Stomach (tissue), 9 donors: ENCODE measurements around the gene MEF2A. TPM values are rescaled to one million over a fixed set of nuclear protein-coding genes. Genes with fewer than 3 reads are reported as not detected.

Experiments
- DNase-seq, 2 donors: peaks; one replicate each; pipeline versions ENCODE4 v3.0.0 to v3.0.0-alpha.2; 2013 to 2019
- H3K27ac ChIP-seq, 5 donors: fragments of 200-600 bp in 4 of 5; sonication (generic) in 4 of 5; one replicate each; pipeline ENCODE4 v1.5.1; 2013 to 2019; ENCODE audit warnings: mild to moderate bottlenecking in 1 of 5, moderate library complexity in 1 of 5
- H3K27me3 ChIP-seq, 3 donors: fragments of 200-600 bp; sonication (generic); one replicate each; pipeline ENCODE4 v1.5.1; 2017 to 2019; ENCODE audit warnings: mixed run types in 1 of 3
- H3K36me3 ChIP-seq, 4 donors: fragments of 200-600 bp; sonication (generic); 1 replicate in 3 of 4; 2 replicates in 1 of 4; pipeline ENCODE4 v1.5.1; 2016 to 2019
- H3K4me1 ChIP-seq, 4 donors: fragments of 200-600 bp; sonication (generic); one replicate each; pipeline ENCODE4 v1.5.1; 2016 to 2019
- H3K4me3 ChIP-seq, 4 donors: fragments of 200-600 bp; sonication (generic) in 3 of 4; one replicate each; pipeline ENCODE4 v1.5.1; 2016 to 2019; ENCODE audit warnings: mild to moderate bottlenecking in 1 of 4
- H3K9me3 ChIP-seq, 4 donors: fragments of 200-600 bp; sonication (generic); one replicate each; pipeline ENCODE4 v1.5.1; 2016 to 2019
- EP300 ChIP-seq: sonication (generic); formaldehyde crosslinking; IDR thresholded peaks from one replicate; pipeline ENCODE4 v1.6.1; 2017; ENCODE audit warnings: antibody characterized with exemption
- POLR2A ChIP-seq, 4 donors: fragments of 450-650 bp; IDR thresholded peaks; one replicate each; pipeline ENCODE4 v1.6.1; 2016; ENCODE audit warnings: antibody characterized with exemption in 4 of 4, control low read depth in 2 of 4, mild to moderate bottlenecking in 1 of 4, moderate library complexity in 1 of 4
- POLR2AphosphoS5 ChIP-seq, 3 donors: sonication (generic); formaldehyde crosslinking; IDR thresholded peaks; one replicate each; pipeline ENCODE4 v1.6.1; 2016; ENCODE audit warnings: antibody characterized with exemption in 3 of 3
- WGBS, 5 donors: extraction: QIAGEN DNeasy Blood & Tissue Kit in 3 of 5; methylation state at CpG; one replicate each; pipeline versions ENCODE4 v1.1.5 to v1.1.7; 2013 to 2018; 5-methylcytosine and 5-hydroxymethylcytosine counted together
- intact Hi-C: fragments of 100-400 bp; cut with DNase I; formaldehyde crosslinking; loops from one replicate; pipeline ENCODE4 v1.15.1; 2023; ENCODE audit warnings: low total_unique reads
- polyA plus RNA-seq, 3 donors: library from polyadenylated mRNA; stranded (reverse); fragments of 200-250 nt; gene quantifications; one replicate each; pipeline ENCODE4 v1.2.3, GENCODE V29; 2013
- total RNA-seq, 5 donors: library from RNA; depleted of rRNA; stranded (reverse); fragments of >200 nt; gene quantifications; one replicate each; pipeline versions ENCODE4 v1.1.0 to v1.2.3, GENCODE V29; 2014 to 2016
- TF ChIP-seq, protein P1 (sequence below), 7 experiments: fragments of 450-650 bp in 4 of 7; fragments of 200-600 bp in 3 of 7; sonication (generic) in 3 of 7; IDR thresholded peaks; one replicate each; pipeline ENCODE4 v1.5.1; 2016 to 2019; ENCODE audit warnings: antibody characterized with exemption in 7 of 7, control low read depth in 2 of 7, mild to moderate bottlenecking in 1 of 7
- donor health status: healthy with polysubstance abuse.
- donor health status: Bipolar disorder and iron deficiency.
- donor health status: healthy.

The MEF2A gene
- total and polyA plus RNA-seq, 8 donors = 11.0 to 85.2 (median 26.7) TPM

DNA sequence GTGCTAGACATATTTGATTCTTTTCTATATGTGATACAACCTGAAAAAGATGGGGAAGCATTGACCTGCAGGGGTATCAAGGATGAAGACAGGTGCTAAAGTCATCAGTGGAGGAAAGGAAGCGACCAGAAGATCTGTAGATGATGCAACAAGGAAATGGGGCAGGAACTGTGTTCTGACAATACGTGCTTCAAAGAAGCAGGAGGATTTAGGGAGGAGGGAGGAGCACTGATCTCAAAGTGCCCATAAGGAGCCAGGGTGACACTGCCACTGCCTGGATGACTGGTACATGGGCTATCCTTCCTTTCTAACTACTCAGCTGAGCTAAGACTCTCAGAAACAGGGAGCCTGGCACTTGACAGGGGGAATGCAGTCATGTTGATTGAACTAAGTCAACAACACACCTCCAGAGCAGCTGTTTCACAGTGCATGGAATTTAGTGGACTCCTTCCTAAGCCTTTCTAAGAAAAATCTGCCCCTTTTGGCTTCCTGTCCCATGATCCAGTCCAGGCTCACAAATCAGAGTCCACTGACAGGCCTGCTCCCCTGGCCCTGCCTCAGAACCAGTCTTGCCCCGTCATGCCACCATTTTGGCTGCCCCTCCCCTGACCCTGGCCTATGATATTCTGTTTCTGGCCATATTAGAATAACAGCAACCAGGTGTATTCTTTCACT is 155.5 kb downstream of the MEF2A start:
- H3K36me3 ChIP-seq = peaks cover 0 to 4% (median 4%) of the 10 kb centered on the region in 4 donors
- TF ChIP-seq, protein P1, sequence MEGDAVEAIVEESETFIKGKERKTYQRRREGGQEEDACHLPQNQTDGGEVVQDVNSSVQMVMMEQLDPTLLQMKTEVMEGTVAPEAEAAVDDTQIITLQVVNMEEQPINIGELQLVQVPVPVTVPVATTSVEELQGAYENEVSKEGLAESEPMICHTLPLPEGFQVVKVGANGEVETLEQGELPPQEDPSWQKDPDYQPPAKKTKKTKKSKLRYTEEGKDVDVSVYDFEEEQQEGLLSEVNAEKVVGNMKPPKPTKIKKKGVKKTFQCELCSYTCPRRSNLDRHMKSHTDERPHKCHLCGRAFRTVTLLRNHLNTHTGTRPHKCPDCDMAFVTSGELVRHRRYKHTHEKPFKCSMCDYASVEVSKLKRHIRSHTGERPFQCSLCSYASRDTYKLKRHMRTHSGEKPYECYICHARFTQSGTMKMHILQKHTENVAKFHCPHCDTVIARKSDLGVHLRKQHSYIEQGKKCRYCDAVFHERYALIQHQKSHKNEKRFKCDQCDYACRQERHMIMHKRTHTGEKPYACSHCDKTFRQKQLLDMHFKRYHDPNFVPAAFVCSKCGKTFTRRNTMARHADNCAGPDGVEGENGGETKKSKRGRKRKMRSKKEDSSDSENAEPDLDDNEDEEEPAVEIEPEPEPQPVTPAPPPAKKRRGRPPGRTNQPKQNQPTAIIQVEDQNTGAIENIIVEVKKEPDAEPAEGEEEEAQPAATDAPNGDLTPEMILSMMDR (IDR thresholded peaks at IDR 0.05) = no peak
- TF ChIP-seq POLR2A (IDR thresholded peaks at IDR 0.05) = no peak
- no peak for TF ChIP-seq POLR2AphosphoS5 (IDR thresholded peaks at IDR 0.05)
- TF ChIP-seq EP300 = no peak
- no peak overlapping the region for H3K4me3 ChIP-seq
- peak in 1 of 2 donors; percentile 62 for DNase-seq
- no peaks in the 10 kb centered on the region for H3K9me3 ChIP-seq
- peaks cover 5 to 41% (median 24%) of the 10 kb centered on the region in 4 donors for H3K4me1 ChIP-seq
- H3K27ac ChIP-seq = no peak overlapping the region
- intact Hi-C loops = no loop called here
- H3K27me3 ChIP-seq = no peaks in the 10 kb centered on the region
- WGBS, 5 donors = 53 to 68% (median 62%) methylated on average over 3 of the region's 3 CpGs

DNA sequence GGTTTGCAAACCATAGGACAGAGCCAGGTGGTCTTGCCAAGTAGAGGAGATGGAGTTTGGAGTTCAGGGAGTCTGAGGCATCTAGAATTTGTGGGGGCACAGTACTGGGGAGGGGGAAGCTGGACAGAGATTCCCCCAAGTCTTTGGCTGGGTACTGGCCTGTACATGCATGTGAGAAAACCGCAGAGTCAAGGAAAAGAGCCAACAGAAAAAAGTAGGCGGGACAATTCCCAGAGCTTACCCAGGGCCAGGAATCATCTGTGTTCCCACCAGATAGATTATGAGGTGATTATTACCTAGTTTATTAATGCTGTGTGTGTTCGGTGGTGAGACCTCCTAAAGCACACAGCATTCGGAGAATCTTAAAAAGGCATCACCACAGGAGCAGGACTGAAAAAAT is 156.1 kb downstream of the MEF2A start:
- Histone ChIP-seq H3K9me3 (no peaks in the 10 kb centered on the region), H3K27me3 (no peaks in the 10 kb centered on the region), H3K27ac (no peak overlapping the region), H3K36me3 (no peaks in the 10 kb centered on the region), H3K4me3 (no peak overlapping the region), H3K4me1 (peaks cover 5 to 35% (median 21%) of the 10 kb centered on the region in 4 donors)
- 92 to 95% (median 93%) methylated on average over 4 of the region's 4 CpGs for WGBS, 5 donors
- intact Hi-C loops = no loop called here
- no peak for DNase-seq
- TF ChIP-seq EP300 (no peak), POLR2A (IDR thresholded peaks at IDR 0.05) (no peak), POLR2AphosphoS5 (IDR thresholded peaks at IDR 0.05) (no peak)
- TF ChIP-seq, protein P1 (IDR thresholded peaks at IDR 0.05) = no peak

DNA sequence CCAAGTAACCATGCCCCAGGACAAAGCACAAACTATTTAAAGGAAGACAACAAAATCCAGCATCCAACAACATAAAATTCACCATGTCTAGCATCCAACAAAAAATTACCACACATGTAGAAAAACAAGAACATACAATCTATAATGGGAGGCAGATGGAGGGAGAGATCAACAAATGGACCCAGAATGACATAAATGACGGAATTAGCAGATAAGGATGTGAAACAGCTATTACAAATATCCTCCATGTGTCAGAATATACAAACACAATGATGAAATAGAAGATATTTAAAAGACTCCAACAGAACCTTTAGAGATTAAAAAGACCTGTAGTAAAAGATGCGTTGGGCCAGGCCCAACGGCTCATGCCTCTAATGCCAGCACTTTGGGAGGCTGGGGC is 156.6 kb downstream of the MEF2A start:
- 89 to 97% (median 95%) methylated on average over 3 of the region's 3 CpGs for WGBS, 5 donors
- H3K4me3 ChIP-seq = no peak overlapping the region
- intact Hi-C loops = no loop called here

DNA sequence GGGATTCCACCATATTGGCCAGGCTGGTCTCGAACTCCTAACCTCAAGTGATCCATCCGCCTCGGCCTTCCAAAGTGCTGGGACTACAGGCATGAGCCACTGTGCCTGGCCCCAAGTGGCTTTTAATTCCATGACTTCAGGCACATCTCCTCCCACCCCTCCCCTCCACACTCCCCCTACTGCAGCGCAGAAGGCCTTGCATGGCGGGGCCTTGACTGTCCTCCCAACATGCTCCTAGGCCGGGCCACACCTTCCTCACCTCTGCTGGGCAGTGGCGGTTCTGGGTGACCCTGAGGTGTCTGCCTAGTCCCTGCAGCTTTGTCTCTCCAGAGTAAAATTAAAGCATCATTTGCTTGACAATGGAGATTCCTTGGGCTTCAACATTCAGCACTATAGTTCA is 160.5 kb downstream of the MEF2A start:
- WGBS, 5 donors = 84 to 91% (median 86%) methylated on average over 6 to 7 of the region's 7 CpGs

More for the DNA sequence above, 156.6 kb downstream of the MEF2A start:
- TF ChIP-seq POLR2A (IDR thresholded peaks at IDR 0.05) (no peak), EP300 (no peak), POLR2AphosphoS5 (IDR thresholded peaks at IDR 0.05) (no peak)
- TF ChIP-seq, protein P1 (IDR thresholded peaks at IDR 0.05) = no peak
- Histone ChIP-seq H3K4me1 (peaks cover 5 to 29% (median 16%) of the 10 kb centered on the region in 4 donors), H3K9me3 (no peaks in the 10 kb centered on the region), H3K36me3 (no peaks in the 10 kb centered on the region), H3K27ac (no peak overlapping the region), H3K27me3 (no peaks in the 10 kb centered on the region)
- DNase-seq = no peak

More for the DNA sequence above, 160.5 kb downstream of the MEF2A start:
- no peaks in the 10 kb centered on the region for H3K27me3 ChIP-seq
- intact Hi-C loops = no loop called here
- H3K9me3 ChIP-seq = no peaks in the 10 kb centered on the region
- peaks cover 0 to 20% (median 19%) of the 10 kb centered on the region in 4 donors for H3K36me3 ChIP-seq
- peaks cover 3 to 28% (median 18%) of the 10 kb centered on the region in 4 donors for H3K4me1 ChIP-seq
- no peak overlapping the region for H3K27ac ChIP-seq
- no peak overlapping the region for H3K4me3 ChIP-seq
- no peak for DNase-seq
- no peak for TF ChIP-seq POLR2AphosphoS5 (IDR thresholded peaks at IDR 0.05)
- TF ChIP-seq EP300 = no peak
- no peak for TF ChIP-seq POLR2A (IDR thresholded peaks at IDR 0.05)
- TF ChIP-seq, protein P1 (IDR thresholded peaks at IDR 0.05) = no peak
